H1 (cell line): ENCODE data around the gene FAM83F. TPM values are rescaled to one million over a fixed set of nuclear protein-coding genes. Genes with fewer than 3 reads are reported as not detected.

Source experiments
- CBX8 ChIP-seq: fragments of 300-800, 300-1000 bp; sonication (generic); IDR thresholded peaks from 2 replicates; pipeline ENCODE4 v1.7.1; 2016; ENCODE audit warnings: low read depth, low read length, borderline replicate concordance
- CHD1 ChIP-seq: IDR thresholded peaks from 2 replicates; pipeline ENCODE4 v1.6.1; 2012; ENCODE audit warnings: low read depth, low read length, improper control_type of control experiment
- CHD7 ChIP-seq: fragments of 300-600 bp; sonication (generic); IDR thresholded peaks from 2 replicates; pipeline ENCODE4 v1.7.1; 2012; ENCODE audit warnings: low read length, moderate library complexity, mild to moderate bottlenecking, inconsistent platforms; ENCODE audit not compliant: insufficient replicate concordance
- CTCF ChIP-seq, 3 experiments: IDR thresholded peaks; 1 replicate in 2 of 3; 2 replicates in 1 of 3; pipeline versions ENCODE4 v1.5.1 to v1.6.1; 2011; ENCODE audit warnings: low read length in 3 of 3, mild to moderate bottlenecking in 3 of 3, inconsistent platforms in 2 of 3, low read depth in 1 of 3, moderate library complexity in 1 of 3; ENCODE audit not compliant: insufficient read depth in 1 of 3; ENCODE audit errors: control extremely low read depth in 1 of 3
- EP300 ChIP-seq, 2 experiments: IDR thresholded peaks; 1 replicate in 1 of 2; 2 replicates in 1 of 2; pipeline ENCODE4 v1.6.1; 2011 to 2012; ENCODE audit warnings: low read depth in 2 of 2, low read length in 2 of 2, mild to moderate bottlenecking in 2 of 2, borderline replicate concordance in 1 of 2, inconsistent platforms in 1 of 2, moderate library complexity in 1 of 2
- TAF1 ChIP-seq: IDR thresholded peaks from 2 replicates; pipeline ENCODE4 v1.6.1; 2011; ENCODE audit warnings: mild to moderate bottlenecking, low read depth, low read length
- TCF12 ChIP-seq: IDR thresholded peaks from 2 replicates; pipeline ENCODE4 v1.6.1; 2011; ENCODE audit warnings: low read depth, mild to moderate bottlenecking, low read length
- polyA plus RNA-seq, 7 experiments: library from polyadenylated mRNA; depleted of rRNA in 3 of 7; stranded (reverse) in 5 of 7; unstranded in 2 of 7; fragments of >200 nt in 5 of 7; fragments of 200-250 nt in 2 of 7; gene quantifications; 1 replicate in 5 of 7; 2 replicates in 1 of 7; 4 replicates in 1 of 7; pipeline versions ENCODE4 v1.2.1 to v1.2.3, GENCODE V29; 2011 to 2013; ENCODE audit warnings: missing spikeins in 2 of 7, mixed read lengths in 2 of 7
- total RNA-seq: library from RNA; stranded (reverse); fragmentation: NEBNext Ultra II Directional; extraction: Animal tissue kit (Norgen Biotek cat#: 25700); gene quantifications from 2 replicates; pipeline ENCODE4 v1.2.1, GENCODE V29; 2021

Gene FAM83F
- total and polyA plus RNA-seq, 2 of the 8 experiments (the other 6 are each of a cell fraction or from before 2014, with no cell fraction given): 8.6 to 18.9 TPM

- TF ChIP-seq CHD1 (no peak), EP300 (IDR thresholded peaks at IDR 0.05; ENCODE audit: borderline replicate concordance in 1 of 2, low read depth in 2 of 2, low read length in 2 of 2) (no peak), TCF12 (no peak), CTCF (IDR thresholded peaks at IDR 0.05; ENCODE audit: control extremely low read depth in 1 of 3, insufficient read depth in 1 of 3, low read depth in 1 of 3, low read length in 3 of 3) (no peak), TAF1 (no peak), CBX8 (no peak), CHD7 (no peak)
These were observed 49.0 kb downstream of the FAM83F start (continued) for GRCh38 chr22:40043793-40044101.
